ENCODE measurements around the gene MORN5.

MORN5 gene

DNA sequence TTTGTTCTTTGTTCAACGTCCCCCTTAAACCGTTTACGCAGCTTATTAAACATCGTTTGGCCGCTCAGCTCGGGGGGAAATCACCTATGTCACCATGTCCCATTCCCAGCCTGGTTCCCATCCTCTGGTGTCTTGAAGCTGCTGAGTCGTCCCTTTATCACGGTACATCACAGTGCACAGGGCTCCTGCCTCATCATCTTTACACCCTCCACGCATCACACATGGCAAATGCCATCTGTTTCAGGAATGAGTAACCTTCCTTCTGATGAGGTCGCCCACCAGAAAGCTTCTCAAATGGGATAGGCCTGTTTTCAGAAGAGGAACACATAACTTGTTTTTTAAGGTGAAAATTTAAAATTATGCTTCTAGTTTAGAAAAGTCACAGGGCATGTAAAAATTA lies 77.0 kb downstream of the MORN5 start:
- no peak for TF ChIP-seq ZNF8 (CRISPR knock-in tag; IDR thresholded peaks at IDR 0.05)
- TF ChIP-seq, protein P1, sequence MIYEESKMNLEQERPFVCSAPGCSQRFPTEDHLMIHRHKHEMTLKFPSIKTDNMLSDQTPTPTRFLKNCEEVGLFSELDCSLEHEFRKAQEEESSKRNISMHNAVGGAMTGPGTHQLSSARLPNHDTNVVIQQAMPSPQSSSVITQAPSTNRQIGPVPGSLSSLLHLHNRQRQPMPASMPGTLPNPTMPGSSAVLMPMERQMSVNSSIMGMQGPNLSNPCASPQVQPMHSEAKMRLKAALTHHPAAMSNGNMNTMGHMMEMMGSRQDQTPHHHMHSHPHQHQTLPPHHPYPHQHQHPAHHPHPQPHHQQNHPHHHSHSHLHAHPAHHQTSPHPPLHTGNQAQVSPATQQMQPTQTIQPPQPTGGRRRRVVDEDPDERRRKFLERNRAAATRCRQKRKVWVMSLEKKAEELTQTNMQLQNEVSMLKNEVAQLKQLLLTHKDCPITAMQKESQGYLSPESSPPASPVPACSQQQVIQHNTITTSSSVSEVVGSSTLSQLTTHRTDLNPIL (CRISPR knock-in tag; IDR thresholded peaks at IDR 0.05; ENCODE audit: low read depth), result no peak
- no peak; the same call in 2 of the 3 replicates for ATAC-seq

DNA sequence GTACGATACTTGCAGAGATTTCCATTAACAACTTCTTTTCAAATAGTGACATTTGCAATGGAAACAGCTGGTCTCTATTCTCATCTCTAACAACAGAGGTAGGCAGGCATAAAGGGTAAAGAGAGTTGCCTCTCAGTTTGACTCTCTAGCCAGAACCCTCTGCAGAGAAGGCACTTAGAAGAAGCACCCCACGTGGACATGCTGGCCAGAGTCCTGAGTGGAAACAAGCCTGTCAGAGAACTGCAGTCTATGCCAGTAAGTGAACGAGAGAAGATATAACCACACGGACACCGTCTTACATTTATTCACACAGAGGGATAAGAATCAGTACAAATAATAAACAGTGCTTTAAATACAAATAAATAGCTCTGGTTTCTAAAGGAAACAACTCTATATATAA lies 80.0 kb downstream of the MORN5 start:
- ATAC-seq, result no peak
- TF ChIP-seq PPARA (CRISPR knock-in tag; IDR thresholded peaks at IDR 0.05; ENCODE audit: borderline replicate concordance) (no peak), ZNF8 (CRISPR knock-in tag; IDR thresholded peaks at IDR 0.05) (no peak), ZNF565 (CRISPR knock-in tag; conservative IDR thresholded peaks at IDR 0.05; ENCODE audit: low read depth) (no peak)

DNA sequence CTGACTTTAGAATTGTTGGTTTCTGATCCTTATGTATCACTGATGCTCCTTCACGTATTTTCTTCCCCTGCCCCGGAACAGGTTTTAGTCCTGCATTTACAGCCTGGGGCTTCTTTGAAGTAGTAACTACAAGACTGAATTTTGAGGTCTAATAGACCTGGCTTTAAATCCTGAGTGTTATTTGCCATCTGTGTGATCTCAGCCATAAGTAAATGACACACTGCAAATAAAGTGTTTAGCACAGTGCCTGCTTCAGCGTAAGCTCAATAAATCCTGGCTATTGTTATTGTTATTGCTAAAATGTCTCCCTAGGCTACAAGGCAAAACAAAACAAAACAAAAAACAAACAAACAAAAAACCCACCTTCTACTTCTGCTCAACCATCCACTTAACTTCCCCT lies 84.6 kb downstream of the MORN5 start:
- no peak for ATAC-seq
- no peak for TF ChIP-seq CSDC2 (CRISPR knock-in tag; IDR thresholded peaks at IDR 0.05)
- no peak for TF ChIP-seq TCF4 (CRISPR knock-in tag; IDR thresholded peaks at IDR 0.05; ENCODE audit: borderline replicate concordance)
- TF ChIP-seq RARB (CRISPR knock-in tag; IDR thresholded peaks at IDR 0.05), result no peak
- TF ChIP-seq PPARA (CRISPR knock-in tag; IDR thresholded peaks at IDR 0.05; ENCODE audit: borderline replicate concordance), result no peak
- no peak for TF ChIP-seq ZNF8 (CRISPR knock-in tag; IDR thresholded peaks at IDR 0.05)
- TF ChIP-seq ZFP30 (CRISPR knock-in tag; IDR thresholded peaks at IDR 0.05), result no peak
- TF ChIP-seq, protein P1 (CRISPR knock-in tag; IDR thresholded peaks at IDR 0.05; ENCODE audit: low read depth), result no peak
- no peak for TF ChIP-seq ZNF565 (CRISPR knock-in tag; conservative IDR thresholded peaks at IDR 0.05; ENCODE audit: low read depth)
- TF ChIP-seq, protein P2, sequence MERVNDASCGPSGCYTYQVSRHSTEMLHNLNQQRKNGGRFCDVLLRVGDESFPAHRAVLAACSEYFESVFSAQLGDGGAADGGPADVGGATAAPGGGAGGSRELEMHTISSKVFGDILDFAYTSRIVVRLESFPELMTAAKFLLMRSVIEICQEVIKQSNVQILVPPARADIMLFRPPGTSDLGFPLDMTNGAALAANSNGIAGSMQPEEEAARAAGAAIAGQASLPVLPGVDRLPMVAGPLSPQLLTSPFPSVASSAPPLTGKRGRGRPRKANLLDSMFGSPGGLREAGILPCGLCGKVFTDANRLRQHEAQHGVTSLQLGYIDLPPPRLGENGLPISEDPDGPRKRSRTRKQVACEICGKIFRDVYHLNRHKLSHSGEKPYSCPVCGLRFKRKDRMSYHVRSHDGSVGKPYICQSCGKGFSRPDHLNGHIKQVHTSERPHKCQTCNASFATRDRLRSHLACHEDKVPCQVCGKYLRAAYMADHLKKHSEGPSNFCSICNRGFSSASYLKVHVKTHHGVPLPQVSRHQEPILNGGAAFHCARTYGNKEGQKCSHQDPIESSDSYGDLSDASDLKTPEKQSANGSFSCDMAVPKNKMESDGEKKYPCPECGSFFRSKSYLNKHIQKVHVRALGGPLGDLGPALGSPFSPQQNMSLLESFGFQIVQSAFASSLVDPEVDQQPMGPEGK (CRISPR knock-in tag; IDR thresholded peaks at IDR 0.05; ENCODE audit: borderline replicate concordance), result no peak
- TF ChIP-seq ESRRG (CRISPR knock-in tag; IDR thresholded peaks at IDR 0.05), result no peak
- no peak for TF ChIP-seq TOX (CRISPR knock-in tag; IDR thresholded peaks at IDR 0.05; ENCODE audit: borderline replicate concordance)
- no peak for TF ChIP-seq ISL1 (CRISPR knock-in tag; IDR thresholded peaks at IDR 0.05)
- TF ChIP-seq BACH2 (CRISPR knock-in tag; IDR thresholded peaks at IDR 0.05; ENCODE audit: borderline replicate concordance), result no peak
- TF ChIP-seq SNAI2 (CRISPR knock-in tag; IDR thresholded peaks at IDR 0.05), result no peak
- TF ChIP-seq ZNF70 (CRISPR knock-in tag; IDR thresholded peaks at IDR 0.05), result no peak
- no peak for TF ChIP-seq ARNTL (CRISPR knock-in tag; IDR thresholded peaks at IDR 0.05; ENCODE audit: borderline replicate concordance, low read depth)
- TF ChIP-seq, protein P3, sequence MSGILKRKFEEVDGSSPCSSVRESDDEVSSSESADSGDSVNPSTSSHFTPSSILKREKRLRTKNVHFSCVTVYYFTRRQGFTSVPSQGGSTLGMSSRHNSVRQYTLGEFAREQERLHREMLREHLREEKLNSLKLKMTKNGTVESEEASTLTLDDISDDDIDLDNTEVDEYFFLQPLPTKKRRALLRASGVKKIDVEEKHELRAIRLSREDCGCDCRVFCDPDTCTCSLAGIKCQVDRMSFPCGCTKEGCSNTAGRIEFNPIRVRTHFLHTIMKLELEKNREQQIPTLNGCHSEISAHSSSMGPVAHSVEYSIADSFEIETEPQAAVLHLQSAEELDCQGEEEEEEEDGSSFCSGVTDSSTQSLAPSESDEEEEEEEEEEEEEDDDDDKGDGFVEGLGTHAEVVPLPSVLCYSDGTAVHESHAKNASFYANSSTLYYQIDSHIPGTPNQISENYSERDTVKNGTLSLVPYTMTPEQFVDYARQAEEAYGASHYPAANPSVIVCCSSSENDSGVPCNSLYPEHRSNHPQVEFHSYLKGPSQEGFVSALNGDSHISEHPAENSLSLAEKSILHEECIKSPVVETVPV (CRISPR knock-in tag; IDR thresholded peaks at IDR 0.05), result no peak
- TF ChIP-seq ZC3H10 (CRISPR knock-in tag; IDR thresholded peaks at IDR 0.05), result no peak

DNA sequence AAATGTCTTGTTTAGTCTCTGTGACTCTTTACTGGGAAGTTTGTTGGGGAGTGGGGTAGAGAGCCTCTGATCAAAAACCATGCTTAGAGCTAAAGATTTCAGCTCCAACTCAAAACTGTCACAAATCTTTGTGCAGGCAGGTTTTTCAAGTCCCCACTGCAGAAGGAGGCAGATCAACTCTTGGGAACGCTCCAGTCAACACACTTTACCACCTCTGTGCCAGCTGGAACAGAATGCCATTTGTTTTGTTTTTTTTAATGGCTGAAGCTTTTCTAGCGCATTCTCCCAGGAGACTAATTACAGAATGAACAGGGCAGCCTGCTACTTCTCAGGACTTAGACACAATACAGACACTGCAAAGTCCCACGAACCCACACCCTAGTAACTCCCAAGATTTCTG lies 87.0 kb downstream of the MORN5 start:
- ATAC-seq, result no peak
- TF ChIP-seq ZNF8 (CRISPR knock-in tag; IDR thresholded peaks at IDR 0.05) (no peak), RARB (CRISPR knock-in tag; IDR thresholded peaks at IDR 0.05) (no peak), ARNTL (CRISPR knock-in tag; IDR thresholded peaks at IDR 0.05; ENCODE audit: borderline replicate concordance, low read depth) (no peak), ZFP3 (CRISPR knock-in tag; IDR thresholded peaks at IDR 0.05) (no peak), ZNF70 (CRISPR knock-in tag; IDR thresholded peaks at IDR 0.05) (no peak), SNAI2 (CRISPR knock-in tag; IDR thresholded peaks at IDR 0.05) (no peak), ISL1 (CRISPR knock-in tag; IDR thresholded peaks at IDR 0.05) (no peak), OSR1 (CRISPR knock-in tag; IDR thresholded peaks at IDR 0.05) (no peak), ZNF565 (CRISPR knock-in tag; conservative IDR thresholded peaks at IDR 0.05; ENCODE audit: low read depth) (no peak), BACH2 (CRISPR knock-in tag; IDR thresholded peaks at IDR 0.05; ENCODE audit: borderline replicate concordance) (no peak)
- TF ChIP-seq, protein P4, sequence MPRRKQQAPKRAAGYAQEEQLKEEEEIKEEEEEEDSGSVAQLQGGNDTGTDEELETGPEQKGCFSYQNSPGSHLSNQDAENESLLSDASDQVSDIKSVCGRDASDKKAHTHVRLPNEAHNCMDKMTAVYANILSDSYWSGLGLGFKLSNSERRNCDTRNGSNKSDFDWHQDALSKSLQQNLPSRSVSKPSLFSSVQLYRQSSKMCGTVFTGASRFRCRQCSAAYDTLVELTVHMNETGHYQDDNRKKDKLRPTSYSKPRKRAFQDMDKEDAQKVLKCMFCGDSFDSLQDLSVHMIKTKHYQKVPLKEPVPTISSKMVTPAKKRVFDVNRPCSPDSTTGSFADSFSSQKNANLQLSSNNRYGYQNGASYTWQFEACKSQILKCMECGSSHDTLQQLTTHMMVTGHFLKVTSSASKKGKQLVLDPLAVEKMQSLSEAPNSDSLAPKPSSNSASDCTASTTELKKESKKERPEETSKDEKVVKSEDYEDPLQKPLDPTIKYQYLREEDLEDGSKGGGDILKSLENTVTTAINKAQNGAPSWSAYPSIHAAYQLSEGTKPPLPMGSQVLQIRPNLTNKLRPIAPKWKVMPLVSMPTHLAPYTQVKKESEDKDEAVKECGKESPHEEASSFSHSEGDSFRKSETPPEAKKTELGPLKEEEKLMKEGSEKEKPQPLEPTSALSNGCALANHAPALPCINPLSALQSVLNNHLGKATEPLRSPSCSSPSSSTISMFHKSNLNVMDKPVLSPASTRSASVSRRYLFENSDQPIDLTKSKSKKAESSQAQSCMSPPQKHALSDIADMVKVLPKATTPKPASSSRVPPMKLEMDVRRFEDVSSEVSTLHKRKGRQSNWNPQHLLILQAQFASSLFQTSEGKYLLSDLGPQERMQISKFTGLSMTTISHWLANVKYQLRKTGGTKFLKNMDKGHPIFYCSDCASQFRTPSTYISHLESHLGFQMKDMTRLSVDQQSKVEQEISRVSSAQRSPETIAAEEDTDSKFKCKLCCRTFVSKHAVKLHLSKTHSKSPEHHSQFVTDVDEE (CRISPR knock-in tag; IDR thresholded peaks at IDR 0.05), result no peak
- TF ChIP-seq, protein P1 (CRISPR knock-in tag; IDR thresholded peaks at IDR 0.05; ENCODE audit: low read depth), result no peak
- TF ChIP-seq, protein P2 (CRISPR knock-in tag; IDR thresholded peaks at IDR 0.05; ENCODE audit: borderline replicate concordance), result no peak

Data from SK-N-SH treated with all-trans-retinoic acid at 6 μM for 48 hours (cell line).